Measurements from ENCODE around the gene ZFP69.

The ZFP69 gene

DNA sequence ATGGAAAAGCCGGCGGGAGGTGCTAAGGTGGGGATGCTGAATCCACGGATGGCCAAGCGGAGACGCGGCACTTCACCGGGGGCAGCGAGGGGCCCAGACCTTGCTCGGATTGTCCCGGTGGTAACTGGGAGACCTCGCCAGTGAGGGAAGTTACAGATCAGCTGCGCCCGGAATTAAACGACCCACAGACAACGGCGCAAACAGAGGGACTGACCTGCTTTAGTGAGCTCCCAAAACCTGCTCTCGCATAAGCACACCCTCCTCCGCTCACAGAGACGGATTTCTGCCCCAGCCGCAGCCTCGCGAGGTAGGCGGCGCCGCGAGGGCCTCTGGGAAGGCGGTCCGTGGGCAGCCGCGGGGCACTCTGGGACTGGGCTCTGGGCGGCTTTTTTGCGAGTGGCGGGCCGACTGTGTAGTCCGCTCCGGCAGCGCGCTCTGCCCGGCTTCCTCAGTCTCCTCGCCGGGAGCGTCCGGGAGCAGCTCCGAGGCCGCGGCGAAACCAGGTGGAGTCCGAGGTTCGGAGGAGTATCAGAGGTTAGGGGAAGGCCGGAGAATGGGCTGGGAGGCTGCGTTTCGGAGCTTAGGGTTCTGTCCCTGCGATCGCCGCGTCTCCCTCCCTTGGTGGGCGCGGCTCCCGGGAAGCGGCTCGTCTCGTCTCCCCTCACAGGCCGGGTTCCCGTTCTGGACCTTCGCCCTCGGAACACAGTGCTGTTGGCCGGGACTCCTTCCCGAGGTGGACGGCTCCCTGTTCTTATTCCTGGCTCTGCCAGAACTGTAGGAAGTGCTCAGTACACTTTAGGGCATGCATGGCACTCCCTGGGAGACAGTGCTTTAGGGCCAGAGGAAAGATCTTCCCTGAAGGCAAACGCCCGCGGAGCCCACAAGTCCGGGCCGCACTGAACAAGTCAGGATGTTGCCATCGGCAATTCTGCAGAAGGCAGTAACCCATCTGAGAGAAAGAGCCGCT is 31.6 kb downstream of the ZFP69 start, which contains the start of gene EXO5:
EXO5 (plus strand) TSS at position 393 of the 967 bp plus-strand sequence. CDS start 5,778 bp downstream, outside the sequence.
- peak; percentile 77 for DNase-seq (ENCODE audit: low spot score)

DNA sequence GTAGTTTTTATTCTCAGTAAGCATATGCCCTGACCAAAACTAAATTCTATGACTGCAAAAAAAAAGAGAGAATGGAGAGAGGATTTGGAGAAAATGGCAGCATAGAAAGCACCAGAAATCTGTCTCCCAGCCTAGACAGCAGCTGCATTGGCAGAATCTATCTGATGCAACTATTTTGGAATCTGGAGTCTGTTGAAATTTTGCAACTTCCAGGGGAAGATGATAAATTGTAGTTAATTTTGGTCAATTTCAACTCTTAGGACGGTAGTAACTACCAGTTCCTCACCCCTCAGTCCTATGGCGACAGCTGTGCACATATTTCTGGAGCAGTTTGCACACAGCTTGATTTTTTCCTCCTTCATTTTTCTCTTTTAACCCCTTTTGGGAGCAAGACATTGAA is 42.4 kb downstream of the ZFP69 start:
- no peak for DNase-seq (ENCODE audit: low spot score)

GRCh38 chr1:40530735-40531380 is 53.8 kb downstream of the ZFP69 start:
- no peak for DNase-seq (ENCODE audit: low spot score)

DNA sequence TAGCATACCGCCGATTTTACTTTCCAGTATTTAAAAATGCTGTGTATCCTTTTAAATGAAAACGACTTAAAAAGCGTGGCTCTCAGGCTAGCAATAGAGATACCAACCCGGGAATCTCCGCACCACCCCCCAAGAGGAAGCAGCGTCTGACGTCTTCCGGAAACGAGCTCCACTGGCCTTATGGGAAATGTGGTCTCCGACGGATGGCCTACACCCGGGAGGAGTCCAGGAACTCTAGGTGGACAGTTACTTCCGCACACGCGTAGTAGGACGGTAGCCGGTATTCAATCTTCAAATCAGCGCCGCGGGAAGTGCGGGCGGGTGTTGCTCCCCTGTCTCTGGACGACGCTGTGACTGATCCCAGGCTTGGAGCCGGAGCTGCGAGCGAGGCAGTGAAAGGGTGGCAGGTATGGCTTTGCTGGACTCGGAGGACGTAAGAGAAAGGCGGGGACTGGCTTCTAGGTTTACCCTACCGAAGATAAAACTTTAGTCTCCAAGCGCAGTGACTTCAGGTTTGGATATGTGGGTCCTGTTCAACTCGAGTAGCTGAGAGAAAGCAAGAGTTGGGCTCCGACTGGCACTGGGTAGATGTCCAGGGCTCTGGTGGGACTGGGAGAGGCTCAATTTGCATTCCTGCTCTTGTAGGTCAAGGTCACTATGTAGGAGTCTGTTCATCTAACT is 54.4 kb downstream of the ZFP69 start, which contains the start of gene ZNF684:
ZNF684 (plus strand) TSS at position 257 of the 681 bp plus-strand sequence. CDS start 1,530 bp downstream, outside the sequence.
- DNase-seq (ENCODE audit: low spot score) = peak; percentile 94

- DNase-seq (ENCODE audit: low spot score) = no peak
These were observed 54.9 kb downstream of the ZFP69 start for GRCh38 chr1:40532062-40532389.

- DNase-seq (ENCODE audit: low spot score) = peak; percentile 54
These were observed 55.8 kb downstream of the ZFP69 start for GRCh38 chr1:40532844-40533424.

DNA sequence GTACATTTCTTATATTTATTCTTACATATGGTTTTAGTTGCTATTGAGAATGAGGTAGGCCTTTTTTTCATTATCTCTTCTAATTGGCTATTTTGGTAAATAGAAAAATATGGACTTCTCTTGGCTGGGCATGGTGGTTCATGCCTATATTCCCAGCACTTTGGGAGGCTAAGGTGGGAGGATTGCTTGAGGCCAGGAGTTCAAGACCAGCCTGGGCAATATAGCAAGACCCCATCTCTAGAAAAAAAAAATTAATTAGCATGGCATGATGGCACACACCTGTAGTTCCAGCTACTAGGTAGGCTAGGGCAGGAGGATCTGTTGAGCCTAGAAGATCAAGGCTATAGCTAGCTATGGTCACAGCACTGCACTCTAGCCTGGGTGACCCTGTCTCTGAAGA is 57.5 kb downstream of the ZFP69 start:
- no peak for DNase-seq (ENCODE audit: low spot score)

DNA sequence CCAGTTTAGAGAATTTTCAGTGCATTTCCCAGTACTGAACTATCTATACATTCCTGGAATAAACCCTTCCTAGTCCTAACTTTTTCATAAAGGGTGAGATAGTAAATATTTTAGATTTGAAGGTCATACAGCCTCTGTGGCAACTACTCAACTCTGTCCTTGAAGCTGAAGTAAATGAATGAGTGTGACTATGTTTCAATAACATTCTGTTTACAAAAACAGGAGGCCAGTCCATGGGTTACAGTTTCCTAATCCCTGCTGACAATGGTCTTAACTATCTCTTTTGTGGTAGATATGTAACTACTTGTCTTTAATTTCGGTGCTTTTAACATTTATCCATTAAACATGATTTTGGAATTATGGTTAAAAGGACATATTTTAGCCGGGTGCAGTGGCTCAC is 58.6 kb downstream of the ZFP69 start:
- DNase-seq (ENCODE audit: low spot score) = no peak

DNA sequence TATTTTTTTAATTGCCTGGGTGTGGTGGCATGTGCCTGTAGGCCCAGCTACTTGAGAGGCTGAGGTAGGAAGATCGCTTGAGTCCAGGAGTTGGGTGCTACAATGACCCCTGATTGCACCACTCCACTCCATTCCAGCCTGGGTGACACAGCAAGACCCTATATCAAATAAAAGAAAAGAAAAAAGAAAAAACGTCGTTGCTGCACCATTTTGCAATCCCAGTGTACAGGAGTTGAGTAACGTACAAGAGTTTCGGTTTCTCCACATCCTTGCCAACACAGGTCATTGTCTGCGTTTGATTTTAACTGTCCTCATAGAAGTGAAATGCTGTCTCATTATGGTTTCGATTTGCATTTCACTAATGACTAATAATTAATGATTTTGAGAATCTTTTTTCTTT is 62.2 kb downstream of the ZFP69 start:
- DNase-seq (ENCODE audit: low spot score) = no peak

All from putamen (tissue), 1 donor.